GM12892 (cell line): Measurements from ENCODE around the gene ESYT1.
A peak's percentile ranks its signal among the peaks of the same experiment; 100 is the strongest.

Experiments
- POLR2A ChIP-seq: IDR thresholded peaks from 2 replicates; pipeline ENCODE4 v1.6.1; 2011; ENCODE audit warnings: low read depth, low read length, control low read depth
- POLR2AphosphoS5 ChIP-seq: IDR thresholded peaks from 2 replicates; pipeline ENCODE4 v1.6.1; 2011; ENCODE audit warnings: low read depth, low read length, control low read depth

DNA sequence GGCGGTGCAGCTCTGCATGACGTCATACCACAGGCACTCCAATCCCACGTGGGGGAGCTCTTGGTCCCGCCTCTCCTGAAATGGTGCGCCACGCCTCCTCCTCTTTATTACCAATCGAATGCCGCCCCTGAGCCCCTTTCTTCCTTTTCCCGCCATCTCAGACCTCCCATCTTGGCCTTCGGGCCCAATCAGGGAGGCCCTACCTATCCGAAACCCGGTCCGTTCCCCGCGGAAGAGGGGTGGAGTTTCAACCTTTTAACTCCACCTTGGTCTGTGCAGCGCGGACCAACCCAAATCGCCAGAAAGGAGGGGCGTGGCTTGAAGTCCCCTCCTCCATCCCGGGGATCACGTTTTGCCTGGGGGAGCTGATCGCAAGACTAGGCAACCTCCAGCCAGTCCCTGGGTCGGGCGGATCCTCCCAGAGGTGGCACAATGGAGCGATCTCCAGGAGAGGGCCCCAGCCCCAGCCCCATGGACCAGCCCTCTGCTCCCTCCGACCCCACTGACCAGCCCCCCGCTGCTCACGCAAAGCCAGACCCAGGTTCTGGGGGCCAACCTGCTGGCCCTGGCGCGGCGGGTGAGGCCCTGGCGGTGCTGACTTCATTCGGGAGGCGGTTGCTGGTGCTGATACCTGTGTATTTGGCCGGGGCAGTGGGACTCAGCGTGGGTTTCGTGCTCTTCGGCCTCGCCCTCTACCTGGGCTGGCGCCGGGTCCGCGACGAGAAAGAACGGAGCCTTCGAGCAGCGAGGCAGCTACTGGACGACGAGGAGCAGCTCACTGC, at the start of gene ESYT1:
- peak; percentile 72; the same call in 1 of the 2 replicates for TF ChIP-seq POLR2A
- TF ChIP-seq POLR2AphosphoS5, result 0 out of 2 replicates have a peak, but pooled peaks have one; percentile 47
